GM12878 (cell line): Measurements from ENCODE around the gene L3HYPDH. TPM values are rescaled to one million over a fixed set of nuclear protein-coding genes. Genes with fewer than 3 reads are reported as not detected.

Source experiments
- ATF7 ChIP-seq: fragments of 450-650 bp; IDR thresholded peaks from 2 replicates; pipeline ENCODE4 v1.6.1; 2016; ENCODE audit warnings: low read depth, mild to moderate bottlenecking
- CBX5 ChIP-seq: sonication (generic); IDR thresholded peaks from 2 replicates; pipeline ENCODE4 v1.6.1; 2016; ENCODE audit warnings: low read depth, moderate library complexity, mild to moderate bottlenecking, inconsistent platforms
- CHD1 ChIP-seq: IDR thresholded peaks from 2 replicates; pipeline ENCODE4 v1.6.1; 2012; ENCODE audit warnings: low read depth, low read length, improper control_type of control experiment
- EED ChIP-seq: sonication (generic); IDR thresholded peaks from 2 replicates; pipeline ENCODE4 v1.6.1; 2016; ENCODE audit warnings: antibody characterized with exemption, low read depth
- JUNB ChIP-seq: IDR thresholded peaks from 2 replicates; pipeline ENCODE4 v1.6.1; 2016; ENCODE audit warnings: antibody characterized with exemption, mild to moderate bottlenecking
- KDM1A ChIP-seq: fragments of 200-600 bp; sonication (generic); IDR thresholded peaks from 2 replicates; pipeline ENCODE4 v1.6.1; 2016; ENCODE audit warnings: borderline replicate concordance
- MEF2A ChIP-seq: IDR thresholded peaks from 2 replicates; pipeline ENCODE4 v1.6.1; 2011; ENCODE audit warnings: low read depth, mild to moderate bottlenecking, low read length, moderate library complexity; ENCODE audit not compliant: insufficient read depth
- NRF1 ChIP-seq: conservative IDR thresholded peaks from 2 replicates; pipeline ENCODE4 v1.6.1; 2011; ENCODE audit warnings: mild to moderate bottlenecking, low read depth, low read length, improper control_type of control experiment
- PML ChIP-seq: IDR thresholded peaks from 2 replicates; pipeline ENCODE4 v1.6.1; 2012; ENCODE audit warnings: low read length, inconsistent platforms
- POLR2A ChIP-seq: IDR thresholded peaks from 2 replicates; pipeline ENCODE4 v1.6.1; 2011; ENCODE audit warnings: low read depth, mild to moderate bottlenecking, low read length
- POU2F2 ChIP-seq: IDR thresholded peaks from 3 replicates; pipeline ENCODE4 v1.6.1; 2011; ENCODE audit warnings: low read depth, mild to moderate bottlenecking, low read length, borderline replicate concordance
- RBBP5 ChIP-seq: fragments of 200-600 bp; sonication (generic); conservative IDR thresholded peaks from 2 replicates; pipeline ENCODE4 v1.6.1; 2016
- RUNX3 ChIP-seq: IDR thresholded peaks from 2 replicates; pipeline ENCODE4 v1.6.1; 2012; ENCODE audit warnings: low read length, inconsistent platforms
- SMAD1 ChIP-seq: fragments of 450-650 bp; IDR thresholded peaks from 2 replicates; pipeline ENCODE4 v1.6.1; 2018; ENCODE audit warnings: mild to moderate bottlenecking, low read depth; ENCODE audit not compliant: partially characterized antibody
- SMAD5 ChIP-seq: IDR thresholded peaks from 2 replicates; pipeline ENCODE4 v1.6.1; 2016; ENCODE audit warnings: antibody characterized with exemption, low read depth
- ZBED1 ChIP-seq: IDR thresholded peaks from 2 replicates; pipeline ENCODE4 v1.6.1; 2016; ENCODE audit warnings: borderline replicate concordance
- polyA plus RNA-seq, 11 experiments: library from polyadenylated mRNA; depleted of rRNA in 4 of 11; unstranded in 6 of 11; stranded (reverse) in 5 of 11; fragments of >200 nt; fragmentation: Nextera tagmentation in 4 of 11; fragmentation: Illumina TruSeq in 1 of 11; extraction: Ambion mirVana in 4 of 11; extraction: Trizol in 1 of 11; gene quantifications; 1 replicate in 1 of 11; 2 replicates in 10 of 11; pipeline versions ENCODE4 v1.2.1 to v1.2.3, GENCODE V29; 2011 to 2016; ENCODE audit warnings: inconsistent platforms in 2 of 11, missing spikeins in 2 of 11, low read depth in 1 of 11
- total RNA-seq, 4 experiments: library from RNA; depleted of rRNA in 3 of 4; stranded (reverse); fragments of >200 nt in 3 of 4; fragmentation: Illumina TruSeq in 1 of 4; extraction: Trizol in 1 of 4; gene quantifications; 2 replicates each; pipeline versions ENCODE4 v1.2.1 to v1.2.3, GENCODE V29; 2013 to 2021
- TF ChIP-seq, protein P1 (sequence below): fragments of 450-650 bp; IDR thresholded peaks from 2 replicates; pipeline ENCODE4 v1.6.1; 2017; ENCODE audit warnings: mild to moderate bottlenecking
- TF ChIP-seq, protein P2 (sequence below): fragments of 450-650 bp; formaldehyde crosslinking; IDR thresholded peaks from 2 replicates; pipeline ENCODE4 v1.4.0; 2020; ENCODE audit warnings: mild to moderate bottlenecking, moderate library complexity
- TF ChIP-seq, protein P3 (sequence below): fragments of 450-650 bp; IDR thresholded peaks from 2 replicates; pipeline ENCODE4 v1.6.1; 2017; ENCODE audit warnings: mild to moderate bottlenecking, low read depth, inconsistent platforms; ENCODE audit not compliant: poor library complexity, severe bottlenecking
- TF ChIP-seq, protein P4 (sequence below): fragments of 150-350 bp; IDR thresholded peaks from 2 replicates; pipeline ENCODE4 v1.6.1; 2014; ENCODE audit warnings: mild to moderate bottlenecking, low read depth, low read length

The L3HYPDH gene
- total and polyA plus RNA-seq, 10 of the 15 experiments (the other 5 are each of a cell fraction or from before 2014, with no cell fraction given), result 11.5 to 27.8 (median 15.8) TPM

DNA sequence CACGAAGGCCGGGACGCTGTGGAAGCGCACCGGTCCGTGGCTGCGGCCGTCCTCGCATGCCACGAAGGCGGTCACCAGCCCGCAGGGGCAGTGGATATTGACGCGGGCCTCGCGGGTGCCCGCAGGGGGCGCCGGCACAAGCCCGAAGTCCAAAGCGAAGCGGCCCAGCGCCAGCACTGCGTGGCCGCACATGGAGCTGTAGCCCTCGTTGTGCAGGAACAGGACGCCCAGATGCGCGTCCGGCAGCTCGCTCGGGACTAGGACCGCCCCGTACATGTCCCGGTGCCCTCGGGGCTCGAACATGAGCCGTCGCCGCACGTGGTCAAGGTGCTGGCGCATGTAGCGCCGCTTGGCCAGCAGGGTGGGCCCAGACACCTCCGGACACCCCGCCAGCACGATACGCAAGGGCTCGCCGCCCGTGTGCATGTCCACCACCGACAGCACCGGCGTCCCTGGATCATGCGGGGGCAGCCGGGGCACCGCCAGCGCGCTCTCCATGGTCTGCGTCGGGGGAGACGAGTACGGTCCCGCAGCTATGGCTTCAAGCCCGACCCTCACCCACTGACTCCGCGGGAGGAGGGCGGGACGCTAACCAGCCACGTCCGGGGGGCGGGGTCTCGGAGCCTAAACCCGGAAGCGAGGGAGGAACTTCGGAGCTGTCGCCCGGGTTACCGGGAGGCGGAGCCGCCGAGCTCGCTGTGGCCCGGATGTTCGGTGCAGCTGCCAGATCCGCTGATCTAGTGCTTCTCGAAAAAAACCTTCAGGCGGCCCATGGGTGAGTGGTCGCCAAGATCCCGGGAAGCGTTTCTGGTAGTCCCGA lies at the start of gene L3HYPDH, which contains the start of gene JKAMP (continued):
- TF ChIP-seq, protein P1, sequence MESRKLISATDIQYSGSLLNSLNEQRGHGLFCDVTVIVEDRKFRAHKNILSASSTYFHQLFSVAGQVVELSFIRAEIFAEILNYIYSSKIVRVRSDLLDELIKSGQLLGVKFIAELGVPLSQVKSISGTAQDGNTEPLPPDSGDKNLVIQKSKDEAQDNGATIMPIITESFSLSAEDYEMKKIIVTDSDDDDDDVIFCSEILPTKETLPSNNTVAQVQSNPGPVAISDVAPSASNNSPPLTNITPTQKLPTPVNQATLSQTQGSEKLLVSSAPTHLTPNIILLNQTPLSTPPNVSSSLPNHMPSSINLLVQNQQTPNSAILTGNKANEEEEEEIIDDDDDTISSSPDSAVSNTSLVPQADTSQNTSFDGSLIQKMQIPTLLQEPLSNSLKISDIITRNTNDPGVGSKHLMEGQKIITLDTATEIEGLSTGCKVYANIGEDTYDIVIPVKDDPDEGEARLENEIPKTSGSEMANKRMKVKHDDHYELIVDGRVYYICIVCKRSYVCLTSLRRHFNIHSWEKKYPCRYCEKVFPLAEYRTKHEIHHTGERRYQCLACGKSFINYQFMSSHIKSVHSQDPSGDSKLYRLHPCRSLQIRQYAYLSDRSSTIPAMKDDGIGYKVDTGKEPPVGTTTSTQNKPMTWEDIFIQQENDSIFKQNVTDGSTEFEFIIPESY, result no peak
- TF ChIP-seq EED (no peak; the same call in none of the 2 replicates), SMAD1 (no peak), ZBED1 (no peak), POLR2A (peak; percentile 95), SMAD5 (peak; percentile 48), KDM1A (no peak), NRF1 (no peak), ATF7 (no peak), RUNX3 (peak; percentile 55), JUNB (no peak), RBBP5 (no peak), MEF2A (no peak), CHD1 (no peak), PML (peak; percentile 92), POU2F2 (peak; percentile 10; the same call in 1 of the 3 replicates), CBX5 (0 out of 2 replicates have a peak, but pooled peaks have one; percentile 11)
- TF ChIP-seq, protein P2, sequence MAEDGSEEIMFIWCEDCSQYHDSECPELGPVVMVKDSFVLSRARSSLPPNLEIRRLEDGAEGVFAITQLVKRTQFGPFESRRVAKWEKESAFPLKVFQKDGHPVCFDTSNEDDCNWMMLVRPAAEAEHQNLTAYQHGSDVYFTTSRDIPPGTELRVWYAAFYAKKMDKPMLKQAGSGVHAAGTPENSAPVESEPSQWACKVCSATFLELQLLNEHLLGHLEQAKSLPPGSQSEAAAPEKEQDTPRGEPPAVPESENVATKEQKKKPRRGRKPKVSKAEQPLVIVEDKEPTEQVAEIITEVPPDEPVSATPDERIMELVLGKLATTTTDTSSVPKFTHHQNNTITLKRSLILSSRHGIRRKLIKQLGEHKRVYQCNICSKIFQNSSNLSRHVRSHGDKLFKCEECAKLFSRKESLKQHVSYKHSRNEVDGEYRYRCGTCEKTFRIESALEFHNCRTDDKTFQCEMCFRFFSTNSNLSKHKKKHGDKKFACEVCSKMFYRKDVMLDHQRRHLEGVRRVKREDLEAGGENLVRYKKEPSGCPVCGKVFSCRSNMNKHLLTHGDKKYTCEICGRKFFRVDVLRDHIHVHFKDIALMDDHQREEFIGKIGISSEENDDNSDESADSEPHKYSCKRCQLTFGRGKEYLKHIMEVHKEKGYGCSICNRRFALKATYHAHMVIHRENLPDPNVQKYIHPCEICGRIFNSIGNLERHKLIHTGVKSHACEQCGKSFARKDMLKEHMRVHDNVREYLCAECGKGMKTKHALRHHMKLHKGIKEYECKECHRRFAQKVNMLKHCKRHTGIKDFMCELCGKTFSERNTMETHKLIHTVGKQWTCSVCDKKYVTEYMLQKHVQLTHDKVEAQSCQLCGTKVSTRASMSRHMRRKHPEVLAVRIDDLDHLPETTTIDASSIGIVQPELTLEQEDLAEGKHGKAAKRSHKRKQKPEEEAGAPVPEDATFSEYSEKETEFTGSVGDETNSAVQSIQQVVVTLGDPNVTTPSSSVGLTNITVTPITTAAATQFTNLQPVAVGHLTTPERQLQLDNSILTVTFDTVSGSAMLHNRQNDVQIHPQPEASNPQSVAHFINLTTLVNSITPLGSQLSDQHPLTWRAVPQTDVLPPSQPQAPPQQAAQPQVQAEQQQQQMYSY (CRISPR knock-in tag), result no peak
- TF ChIP-seq, protein P3, sequence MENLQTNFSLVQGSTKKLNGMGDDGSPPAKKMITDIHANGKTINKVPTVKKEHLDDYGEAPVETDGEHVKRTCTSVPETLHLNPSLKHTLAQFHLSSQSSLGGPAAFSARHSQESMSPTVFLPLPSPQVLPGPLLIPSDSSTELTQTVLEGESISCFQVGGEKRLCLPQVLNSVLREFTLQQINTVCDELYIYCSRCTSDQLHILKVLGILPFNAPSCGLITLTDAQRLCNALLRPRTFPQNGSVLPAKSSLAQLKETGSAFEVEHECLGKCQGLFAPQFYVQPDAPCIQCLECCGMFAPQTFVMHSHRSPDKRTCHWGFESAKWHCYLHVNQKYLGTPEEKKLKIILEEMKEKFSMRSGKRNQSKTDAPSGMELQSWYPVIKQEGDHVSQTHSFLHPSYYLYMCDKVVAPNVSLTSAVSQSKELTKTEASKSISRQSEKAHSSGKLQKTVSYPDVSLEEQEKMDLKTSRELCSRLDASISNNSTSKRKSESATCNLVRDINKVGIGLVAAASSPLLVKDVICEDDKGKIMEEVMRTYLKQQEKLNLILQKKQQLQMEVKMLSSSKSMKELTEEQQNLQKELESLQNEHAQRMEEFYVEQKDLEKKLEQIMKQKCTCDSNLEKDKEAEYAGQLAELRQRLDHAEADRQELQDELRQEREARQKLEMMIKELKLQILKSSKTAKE, result no peak
- TF ChIP-seq, protein P4, sequence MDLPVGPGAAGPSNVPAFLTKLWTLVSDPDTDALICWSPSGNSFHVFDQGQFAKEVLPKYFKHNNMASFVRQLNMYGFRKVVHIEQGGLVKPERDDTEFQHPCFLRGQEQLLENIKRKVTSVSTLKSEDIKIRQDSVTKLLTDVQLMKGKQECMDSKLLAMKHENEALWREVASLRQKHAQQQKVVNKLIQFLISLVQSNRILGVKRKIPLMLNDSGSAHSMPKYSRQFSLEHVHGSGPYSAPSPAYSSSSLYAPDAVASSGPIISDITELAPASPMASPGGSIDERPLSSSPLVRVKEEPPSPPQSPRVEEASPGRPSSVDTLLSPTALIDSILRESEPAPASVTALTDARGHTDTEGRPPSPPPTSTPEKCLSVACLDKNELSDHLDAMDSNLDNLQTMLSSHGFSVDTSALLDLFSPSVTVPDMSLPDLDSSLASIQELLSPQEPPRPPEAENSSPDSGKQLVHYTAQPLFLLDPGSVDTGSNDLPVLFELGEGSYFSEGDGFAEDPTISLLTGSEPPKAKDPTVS, result no peak
